ENCODE measurements around the gene ROBO4. TPM values are rescaled to one million over a fixed set of nuclear protein-coding genes. Genes with fewer than 3 reads are reported as not detected.

ROBO4 gene
- total and polyA plus RNA-seq, 4 experiments from 2014 or later, result not detected

- H3K9me3 Mint-ChIP-seq, result no peaks in the 10 kb centered on the region
- peaks cover 4 to 6% (median 4%) of the 10 kb centered on the region in 4 donors for H3K4me1 Mint-ChIP-seq
- POLR2A ChIA-PET (ENCODE audit: partially characterized antibody), result interaction anchor here (1.3 kb wide), 1 partner anchor 9 kb away, joined by 3 read pairs; no protein-coding TSS in a partner anchor
These were observed 44.0 kb upstream of the ROBO4 start for GRCh38 chr11:124941703-124942102.

GRCh38 chr11:124938970-124939369 is 41.3 kb upstream of the ROBO4 start:
- H3K4me1 Mint-ChIP-seq, result peaks cover 4% of the 10 kb centered on the region in 4 donors
- H3K4me3 Mint-ChIP-seq, result no peak overlapping the region
- H3K27me3 ChIP-seq (ENCODE audit: insufficient read depth, low read length), result no peaks in the 10 kb centered on the region
- H3K36me3 ChIP-seq (ENCODE audit: insufficient read depth, low read length), result no peaks in the 10 kb centered on the region
- no peak for DNase-seq
- H3K36me3 Mint-ChIP-seq, result no peaks in the 10 kb centered on the region
- H3K27ac Mint-ChIP-seq, result no peak overlapping the region
- no peaks in the 10 kb centered on the region for H3K9me3 ChIP-seq (ENCODE audit: control insufficient read depth in 1 of 2, low read length in 2 of 2)
- no peaks in the 10 kb centered on the region for H3K9me3 Mint-ChIP-seq
- H3K4me1 ChIP-seq (ENCODE audit: insufficient read depth, low read length), result peaks cover 7% of the 10 kb centered on the region
- H3K27ac ChIP-seq (ENCODE audit: low read depth, low read length), result no peak overlapping the region
- H3K4me3 ChIP-seq (ENCODE audit: low read length in 2 of 2), result no peak overlapping the region
- intact Hi-C loops (cut with micrococcal nuclease), result no loop called here
- H3K27me3 Mint-ChIP-seq, result peaks cover 12 to 16% of the 10 kb centered on the region in 2 donors
- ChIA-PET POLR2A (ENCODE audit: partially characterized antibody) (no interaction called here), CTCF (ENCODE audit: partially characterized antibody) (interaction anchor here (1.1 kb wide), 1 partner anchor 10 kb away, joined by 3 read pairs; no protein-coding TSS in a partner anchor)

More at GRCh38 chr11:124941703-124942102, 44.0 kb upstream of the ROBO4 start:
- H3K9me3 ChIP-seq (ENCODE audit: control insufficient read depth in 1 of 2, low read length in 2 of 2), result no peaks in the 10 kb centered on the region
- CTCF ChIA-PET (ENCODE audit: partially characterized antibody), result interaction anchor here (0.7 to 1.5 kb wide), 3 partner anchors 18 to 332 kb away, joined by 3 to 4 read pairs (median 4); no protein-coding TSS in a partner anchor
- H3K4me3 ChIP-seq (ENCODE audit: low read length in 2 of 2), result no peak overlapping the region
- H3K4me1 ChIP-seq (ENCODE audit: insufficient read depth, low read length), result peaks cover 8% of the 10 kb centered on the region
- H3K27ac Mint-ChIP-seq, result no peak overlapping the region
- no peaks in the 10 kb centered on the region for H3K36me3 Mint-ChIP-seq
- no peak for DNase-seq
- peaks cover 8 to 10% of the 10 kb centered on the region in 2 donors for H3K27me3 Mint-ChIP-seq
- H3K27ac ChIP-seq (ENCODE audit: low read depth, low read length), result no peak overlapping the region
- intact Hi-C loops (cut with micrococcal nuclease), result no loop called here
- H3K36me3 ChIP-seq (ENCODE audit: insufficient read depth, low read length), result no peaks in the 10 kb centered on the region
- H3K27me3 ChIP-seq (ENCODE audit: insufficient read depth, low read length), result no peaks in the 10 kb centered on the region
- no peak overlapping the region for H3K4me3 Mint-ChIP-seq

- no peak overlapping the region for H3K27ac ChIP-seq (ENCODE audit: low read depth, low read length)
- H3K36me3 ChIP-seq (ENCODE audit: insufficient read depth, low read length), result no peaks in the 10 kb centered on the region
- no peaks in the 10 kb centered on the region for H3K9me3 Mint-ChIP-seq
- H3K4me1 ChIP-seq (ENCODE audit: insufficient read depth, low read length), result no peaks in the 10 kb centered on the region
- ChIA-PET CTCF (ENCODE audit: partially characterized antibody) (interaction anchor here (1.1 kb wide), 1 partner anchor 9 kb away, joined by 3 read pairs; no protein-coding TSS in a partner anchor), POLR2A (ENCODE audit: partially characterized antibody) (no interaction called here)
- no peaks in the 10 kb centered on the region for H3K9me3 ChIP-seq (ENCODE audit: control insufficient read depth in 1 of 2, low read length in 2 of 2)
- H3K4me3 ChIP-seq (ENCODE audit: low read length in 2 of 2), result no peak overlapping the region
- no peaks in the 10 kb centered on the region for H3K36me3 Mint-ChIP-seq
- no peak for DNase-seq
- H3K27ac Mint-ChIP-seq, result no peak overlapping the region
- H3K4me3 Mint-ChIP-seq, result no peak overlapping the region
- peaks cover 10 to 16% of the 10 kb centered on the region in 2 donors for H3K27me3 Mint-ChIP-seq
- intact Hi-C loops (cut with micrococcal nuclease), result no loop called here
- peaks cover 0 to 2% (median 0%) of the 10 kb centered on the region in 4 donors for H3K4me1 Mint-ChIP-seq
- no peaks in the 10 kb centered on the region for H3K27me3 ChIP-seq (ENCODE audit: insufficient read depth, low read length)
These were observed 40.6 kb upstream of the ROBO4 start for GRCh38 chr11:124938206-124938765.

- H3K36me3 Mint-ChIP-seq, result no peaks in the 10 kb centered on the region
- H3K27ac Mint-ChIP-seq, result no peak overlapping the region
- H3K9me3 ChIP-seq (ENCODE audit: control insufficient read depth in 1 of 2, low read length in 2 of 2), result no peaks in the 10 kb centered on the region
- H3K9me3 Mint-ChIP-seq, result no peaks in the 10 kb centered on the region
- no peaks in the 10 kb centered on the region for H3K4me1 Mint-ChIP-seq
- no peak overlapping the region for H3K4me3 ChIP-seq (ENCODE audit: low read length in 2 of 2)
- H3K27me3 ChIP-seq (ENCODE audit: insufficient read depth, low read length), result no peaks in the 10 kb centered on the region
- H3K27ac ChIP-seq (ENCODE audit: low read depth, low read length), result no peak overlapping the region
- CTCF ChIA-PET (ENCODE audit: partially characterized antibody), result interaction anchor here (1.1 kb wide), 1 partner anchor 71 kb away, joined by 3 read pairs; no protein-coding TSS in a partner anchor
- intact Hi-C loops (cut with micrococcal nuclease), result no loop called here
- peaks cover 10 to 16% of the 10 kb centered on the region in 2 donors for H3K27me3 Mint-ChIP-seq
- H3K36me3 ChIP-seq (ENCODE audit: insufficient read depth, low read length), result no peaks in the 10 kb centered on the region
- POLR2A ChIA-PET (ENCODE audit: partially characterized antibody), result no interaction called here
- H3K4me3 Mint-ChIP-seq, result no peak overlapping the region
- DNase-seq, result no peak
- H3K4me1 ChIP-seq (ENCODE audit: insufficient read depth, low read length), result no peaks in the 10 kb centered on the region
These were observed 39.8 kb upstream of the ROBO4 start for GRCh38 chr11:124937336-124937935.

DNA sequence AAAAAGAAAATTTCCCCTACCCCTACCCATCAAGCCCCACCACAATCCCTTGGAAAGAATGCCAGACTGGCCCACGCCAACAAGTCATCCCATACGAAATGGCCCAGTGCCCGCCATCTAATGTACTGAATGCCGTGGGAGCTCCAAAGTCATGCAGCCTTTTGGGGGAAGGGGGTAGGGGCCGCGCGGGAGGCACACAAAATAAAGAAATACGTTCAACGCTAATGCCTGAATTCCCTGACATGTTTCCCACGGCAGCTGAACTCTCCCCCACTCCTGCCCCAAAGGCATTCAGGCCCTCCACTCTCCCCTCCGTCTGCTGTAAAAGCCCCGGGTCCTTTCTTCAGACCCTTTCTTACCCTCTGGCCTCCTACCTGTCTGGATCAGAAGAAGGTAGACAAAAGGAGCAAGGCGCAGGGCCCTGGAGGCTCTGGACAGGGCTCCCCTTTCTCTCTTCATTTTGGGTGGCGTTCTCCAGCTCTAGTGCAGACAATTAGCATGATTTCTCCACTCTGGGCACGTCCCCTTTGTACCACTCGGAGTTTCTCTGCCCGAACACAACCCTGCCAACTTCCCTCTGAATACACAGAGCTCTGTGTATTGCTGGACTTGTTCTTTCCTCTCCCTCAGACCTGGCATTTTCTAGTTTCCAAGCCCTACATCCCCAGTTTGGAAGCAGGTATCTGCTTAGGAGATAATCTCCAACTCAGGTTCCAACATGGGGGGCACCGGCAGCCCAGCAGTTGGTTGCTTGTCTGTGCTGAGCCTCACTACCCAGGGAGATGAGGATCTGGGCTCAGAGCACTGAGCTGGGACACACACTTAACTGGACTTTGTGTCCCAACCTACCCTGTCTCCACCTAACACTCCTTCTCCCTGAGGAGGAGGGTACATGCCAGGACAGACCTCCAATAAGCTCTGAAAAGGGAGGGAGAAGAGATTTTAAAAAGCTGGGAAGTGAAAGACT is 38.2 kb upstream of the ROBO4 start, which contains the start of gene HEPACAM:
Gene HEPACAM, minus strand, starts transcription at position 500 of the 967 bp plus-strand sequence. Its CDS starts 41 bp downstream, at position 459.
- Histone ChIP-seq H3K27ac (ENCODE audit: low read depth, low read length) (no peak within 1 kb of the TSS), H3K4me1 (ENCODE audit: insufficient read depth, low read length) (no peaks in the 10 kb centered on the region), H3K36me3 (ENCODE audit: insufficient read depth, low read length) (no peaks in the 10 kb centered on the region), H3K27me3 (ENCODE audit: insufficient read depth, low read length) (no peaks in the 10 kb centered on the region), H3K9me3 (ENCODE audit: control insufficient read depth in 1 of 2, low read length in 2 of 2) (no peaks in the 10 kb centered on the region), H3K4me3 (ENCODE audit: low read length in 2 of 2) (no peak within 1 kb of the TSS)
- ChIA-PET CTCF (ENCODE audit: partially characterized antibody) (interaction anchor here (0.9 to 1.9 kb wide), 3 partner anchors 13 to 69 kb away, joined by 3 to 4 read pairs (median 3); no protein-coding TSS in a partner anchor), POLR2A (ENCODE audit: partially characterized antibody) (interaction anchor here (0.6 to 0.9 kb wide), 2 partner anchors 15 to 60 kb away, joined by 3 read pairs; no protein-coding TSS in a partner anchor)
- H3K27ac Mint-ChIP-seq, result no peak within 1 kb of the TSS
- intact Hi-C loops (cut with micrococcal nuclease), result no loop called here
- no peaks in the 10 kb centered on the region for H3K36me3 Mint-ChIP-seq
- peaks cover 0 to 1% (median under 1%) of the 10 kb centered on the region in 4 donors for H3K4me1 Mint-ChIP-seq
- H3K27me3 Mint-ChIP-seq, result peaks cover 10 to 13% of the 10 kb centered on the region in 2 donors
- no peak within 1 kb of the TSS for H3K4me3 Mint-ChIP-seq
- no peaks in the 10 kb centered on the region for H3K9me3 Mint-ChIP-seq
- no peak for DNase-seq

DNA sequence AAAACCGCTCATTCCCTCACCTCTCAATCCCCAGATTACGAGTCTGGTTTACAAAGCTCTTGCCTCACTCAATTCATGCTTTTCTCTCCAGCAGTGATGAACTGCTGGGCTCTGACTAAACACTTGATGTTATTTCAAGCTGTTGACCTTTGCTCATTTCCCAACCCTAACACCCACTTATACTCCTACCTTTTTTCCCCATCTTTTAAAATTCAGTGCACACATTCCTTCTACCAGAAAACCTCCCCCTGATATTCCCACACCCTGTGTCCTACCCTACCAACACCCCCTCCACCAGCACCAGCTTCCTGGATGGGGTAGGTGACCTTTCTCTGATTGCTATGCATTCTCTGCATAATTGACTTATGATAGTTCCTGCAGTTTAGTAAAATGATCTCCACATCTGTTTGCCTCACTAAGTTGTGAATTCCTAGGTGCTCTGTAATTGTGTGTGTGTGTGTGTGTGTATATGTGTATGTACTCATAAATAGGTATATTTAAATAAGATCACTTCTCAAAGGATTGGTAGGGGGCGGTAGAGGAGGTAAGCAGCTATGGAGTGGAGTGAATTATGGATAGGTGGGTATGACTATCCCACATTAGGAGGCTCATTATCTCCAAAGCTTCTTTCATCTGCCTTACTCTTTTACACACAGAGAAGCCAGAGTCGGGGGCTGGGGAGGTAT is 37.3 kb upstream of the ROBO4 start:
- DNase-seq, result no peak
- ChIA-PET CTCF (ENCODE audit: partially characterized antibody) (interaction anchor here (1.4 to 1.9 kb wide), 2 partner anchors 14 kb away, joined by 4 read pairs; no protein-coding TSS in a partner anchor), POLR2A (ENCODE audit: partially characterized antibody) (interaction anchor here (0.6 to 0.9 kb wide), 2 partner anchors 15 to 145 kb away, joined by 3 read pairs; no protein-coding TSS in a partner anchor)
- no peaks in the 10 kb centered on the region for H3K36me3 Mint-ChIP-seq
- no peak overlapping the region for H3K4me3 ChIP-seq (ENCODE audit: low read length in 2 of 2)
- no peaks in the 10 kb centered on the region for H3K27me3 ChIP-seq (ENCODE audit: insufficient read depth, low read length)
- H3K4me1 Mint-ChIP-seq, result peaks cover 0 to 6% (median 3%) of the 10 kb centered on the region in 4 donors
- no peaks in the 10 kb centered on the region for H3K9me3 ChIP-seq (ENCODE audit: control insufficient read depth in 1 of 2, low read length in 2 of 2)
- H3K27me3 Mint-ChIP-seq, result peaks cover 10% of the 10 kb centered on the region in 2 donors
- H3K9me3 Mint-ChIP-seq, result no peaks in the 10 kb centered on the region
- no peaks in the 10 kb centered on the region for H3K4me1 ChIP-seq (ENCODE audit: insufficient read depth, low read length)
- H3K36me3 ChIP-seq (ENCODE audit: insufficient read depth, low read length), result no peaks in the 10 kb centered on the region
- H3K27ac ChIP-seq (ENCODE audit: low read depth, low read length), result no peak overlapping the region
- no peak overlapping the region for H3K27ac Mint-ChIP-seq
- intact Hi-C loops (cut with micrococcal nuclease), result no loop called here
- no peak overlapping the region for H3K4me3 Mint-ChIP-seq

All from CD4-positive, alpha-beta memory T cell (primary cell).